Body of pancreas (tissue), 4 donors: ENCODE data around the gene JMJD4. TPM values are rescaled to one million over a fixed set of nuclear protein-coding genes. Genes with fewer than 3 reads are reported as not detected.
A peak's percentile ranks its signal among the peaks of the same experiment; 100 is the strongest.

Experiments
- ATAC-seq: fragments of 150-250 bp; one replicate; pipeline ENCODE4 v1.9.1; 2016
- DNase-seq, 4 donors: peaks; one replicate each; pipeline ENCODE4 v3.0.0-alpha.2; 2019
- H3K27ac ChIP-seq, 4 donors: fragments of 200-600 bp; sonication (generic); 1 replicate in 3 of 4; 2 replicates in 1 of 4; pipeline versions ENCODE4 v1.5.1 to v1.6.1; 2016 to 2019; ENCODE audit warnings: mild to moderate bottlenecking in 1 of 4, mixed read lengths in 1 of 4, moderate library complexity in 1 of 4
- H3K27me3 ChIP-seq, 2 donors: fragments of 200-600 bp; sonication (generic); one replicate each; pipeline ENCODE4 v1.6.0; 2016; ENCODE audit warnings: mild to moderate bottlenecking in 1 of 2
- H3K36me3 ChIP-seq, 2 donors: fragments of 200-600 bp; sonication (generic); replicated peaks in 1 of 2; 2 replicates each; pipeline ENCODE4 v1.5.1; 2016; ENCODE audit warnings: low read depth in 2 of 2; ENCODE audit not compliant: insufficient read depth in 1 of 2
- H3K4me1 ChIP-seq: fragments of 200-600 bp; sonication (generic); one replicate; pipeline ENCODE4 v1.6.0; 2016
- H3K4me3 ChIP-seq, 2 donors: fragments of 200-600 bp; sonication (generic); 1 replicate in 1 of 2; 2 replicates in 1 of 2; pipeline ENCODE4 v1.5.1; 2016 to 2019
- H3K9me3 ChIP-seq, 3 donors: fragments of 200-600 bp; sonication (generic); 1 replicate in 2 of 3; 2 replicates in 1 of 3; pipeline ENCODE4 v1.5.1; 2016
- CTCF ChIP-seq, 7 experiments: fragments of 450-650 bp in 4 of 7; fragments of 200-600 bp in 3 of 7; sonication (generic) in 3 of 7; IDR thresholded peaks; one replicate each; pipeline ENCODE4 v1.5.1; 2016 to 2019; ENCODE audit warnings: antibody characterized with exemption in 7 of 7
- POLR2A ChIP-seq, 3 donors: fragments of 450-650 bp; IDR thresholded peaks; one replicate each; pipeline ENCODE4 v1.6.1; 2016; ENCODE audit warnings: antibody characterized with exemption in 3 of 3, mild to moderate bottlenecking in 2 of 3
- WGBS, 2 donors: methylation state at CpG; one replicate each; pipeline ENCODE4 v1.1.5; 2017; 5-methylcytosine and 5-hydroxymethylcytosine counted together
- intact Hi-C: fragments of 100-400 bp; cut with DNase I; formaldehyde crosslinking; loops from one replicate; pipeline ENCODE4 v1.15.1; 2023
- total RNA-seq, 2 donors: library from RNA; depleted of rRNA; stranded (reverse); fragments of >200 nt; gene quantifications; one replicate each; pipeline ENCODE4 v1.1.0, GENCODE V29; 2016

The JMJD4 gene
- total RNA-seq, 2 donors from 2014 or later = 13.2 to 15.3 TPM

- WGBS, 2 donors = 58 to 72% methylated on average over 6 to 7 of the region's 7 CpGs
- DNase-seq (no peak), ATAC-seq (peak; percentile 47)
- H3K4me1 ChIP-seq = peaks cover under 1% of the 10 kb centered on the region
- intact Hi-C loops = no loop called here
- H3K9me3 ChIP-seq = no peaks in the 10 kb centered on the region
- H3K27me3 ChIP-seq = no peaks in the 10 kb centered on the region
- no peak overlapping the region for H3K4me3 ChIP-seq
- no peak for TF ChIP-seq CTCF (IDR thresholded peaks at IDR 0.05)
- TF ChIP-seq POLR2A (IDR thresholded peaks at IDR 0.05) = no peak
- H3K36me3 ChIP-seq = peaks cover 0 to 4% of the 10 kb centered on the region in 2 donors
- H3K27ac ChIP-seq = no peak overlapping the region
These were observed 13.5 kb upstream of the JMJD4 start for GRCh38 chr1:227748496-227749182.

- Histone ChIP-seq H3K36me3 (peaks cover 0 to 4% of the 10 kb centered on the region in 2 donors), H3K27me3 (no peaks in the 10 kb centered on the region), H3K9me3 (no peaks in the 10 kb centered on the region), H3K4me1 (no peaks in the 10 kb centered on the region), H3K4me3 (no peak overlapping the region), H3K27ac (no peak overlapping the region)
- ATAC-seq = no peak
- intact Hi-C loops = no loop called here
- TF ChIP-seq CTCF (IDR thresholded peaks at IDR 0.05) = no peak
- no peak for TF ChIP-seq POLR2A (IDR thresholded peaks at IDR 0.05)
- 82 to 93% methylated on average over 5 to 18 of the region's 18 CpGs for WGBS, 2 donors
- no peak for DNase-seq
These were observed 12.9 kb upstream of the JMJD4 start for GRCh38 chr1:227747948-227748495.

GRCh38 chr1:227747382-227747781 is 12.3 kb upstream of the JMJD4 start:
- DNase-seq (no peak), ATAC-seq (no peak)
- Histone ChIP-seq H3K27me3 (no peaks in the 10 kb centered on the region), H3K27ac (no peak overlapping the region), H3K9me3 (no peaks in the 10 kb centered on the region), H3K4me1 (no peaks in the 10 kb centered on the region), H3K36me3 (peaks cover 0 to 4% of the 10 kb centered on the region in 2 donors), H3K4me3 (no peak overlapping the region)
- intact Hi-C loops = no loop called here
- WGBS, 2 donors = 87 to 100% methylated on average over 2 to 8 of the region's 8 CpGs
- TF ChIP-seq POLR2A (IDR thresholded peaks at IDR 0.05) (no peak), CTCF (IDR thresholded peaks at IDR 0.05) (no peak)

GRCh38 chr1:227746676-227747075 is 11.6 kb upstream of the JMJD4 start:
- no peak for ATAC-seq
- Histone ChIP-seq H3K4me3 (no peak overlapping the region), H3K36me3 (peaks cover 0 to 4% of the 10 kb centered on the region in 2 donors), H3K9me3 (no peaks in the 10 kb centered on the region), H3K27me3 (no peaks in the 10 kb centered on the region), H3K27ac (no peak overlapping the region), H3K4me1 (no peaks in the 10 kb centered on the region)
- no peak for DNase-seq
- WGBS, 2 donors = 75 to 87% methylated on average over 6 of the region's 6 CpGs
- TF ChIP-seq POLR2A (IDR thresholded peaks at IDR 0.05) = no peak
- TF ChIP-seq CTCF (IDR thresholded peaks at IDR 0.05) = no peak
- intact Hi-C loops = no loop called here
